ENCODE results near the gene KRTAP9-1.
"Not testable (repeated sequence)": the region's sequence is repeated elsewhere in the genome, so short reads cannot be mapped to it uniquely, and the experiment has no call there.

Gene KRTAP9-1

DNA sequence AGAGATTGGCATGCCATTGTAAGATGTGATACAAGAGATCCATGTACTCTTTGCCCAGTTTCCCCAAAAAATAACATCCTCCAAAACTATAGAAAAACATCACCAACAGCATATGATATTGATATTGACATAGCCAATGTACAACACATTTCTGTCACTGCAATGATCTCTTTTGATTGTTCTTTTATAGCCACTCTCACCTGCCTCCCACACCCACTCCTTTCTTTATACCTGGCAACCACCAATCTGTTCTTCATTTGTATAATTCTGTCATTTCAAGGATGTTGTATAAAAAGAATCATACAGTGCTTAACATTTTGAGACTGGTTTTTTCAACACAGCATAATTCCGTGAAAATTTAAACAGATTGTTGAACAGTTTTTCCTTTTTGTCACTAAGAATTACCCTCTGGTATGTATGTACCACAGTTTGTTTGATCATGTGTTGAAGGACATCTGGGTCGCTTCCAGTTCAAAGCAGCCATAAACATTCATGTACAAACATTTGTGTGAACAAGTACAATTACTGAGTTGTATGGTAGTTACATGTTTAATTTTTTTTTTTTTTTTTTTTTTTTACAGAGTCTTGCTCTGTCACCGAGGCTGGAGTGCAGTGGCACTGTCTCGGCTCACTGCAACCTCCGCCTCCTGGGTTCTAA is 9.9 kb downstream of the KRTAP9-1 start:
- no peak for TF ChIP-seq CTCF (IDR thresholded peaks at IDR 0.05; ENCODE audit: low read depth, low read length, missing control alignments)
- in situ Hi-C loops (cut with HindIII; ENCODE audit: low sequenced_read_pairs), result no loop called here
- H3K4me3 ChIP-seq (ENCODE audit: low read depth, low read length), result no peak overlapping the region
- no peak for DNase-seq (ENCODE audit: low read depth)

GRCh38 chr17:41211845-41212466 is 22.3 kb downstream of the KRTAP9-1 start:
- no peak for DNase-seq (ENCODE audit: low read depth)
- TF ChIP-seq CTCF (IDR thresholded peaks at IDR 0.05; ENCODE audit: low read depth, low read length, missing control alignments), result no peak
- in situ Hi-C loops (cut with HindIII; ENCODE audit: low sequenced_read_pairs), result no loop called here
- H3K4me3 ChIP-seq (ENCODE audit: low read depth, low read length), result no peak overlapping the region

GRCh38 chr17:41212524-41213169 is 23.0 kb downstream of the KRTAP9-1 start:
- in situ Hi-C loops (cut with HindIII; ENCODE audit: low sequenced_read_pairs), result no loop called here

GRCh38 chr17:41215681-41216080 is 26.0 kb downstream of the KRTAP9-1 start:
- TF ChIP-seq CTCF (IDR thresholded peaks at IDR 0.05; ENCODE audit: low read depth, low read length, missing control alignments), result no peak
- in situ Hi-C loops (cut with HindIII; ENCODE audit: low sequenced_read_pairs), result no loop called here
- H3K4me3 ChIP-seq (ENCODE audit: low read depth, low read length), result no peak overlapping the region
- DNase-seq (ENCODE audit: low read depth), result no peak

More at GRCh38 chr17:41212524-41213169, 23.0 kb downstream of the KRTAP9-1 start:
- H3K4me3 ChIP-seq (ENCODE audit: low read depth, low read length), result no peak overlapping the region
- no peak for DNase-seq (ENCODE audit: low read depth)
- no peak for TF ChIP-seq CTCF (IDR thresholded peaks at IDR 0.05; ENCODE audit: low read depth, low read length, missing control alignments)

DNA sequence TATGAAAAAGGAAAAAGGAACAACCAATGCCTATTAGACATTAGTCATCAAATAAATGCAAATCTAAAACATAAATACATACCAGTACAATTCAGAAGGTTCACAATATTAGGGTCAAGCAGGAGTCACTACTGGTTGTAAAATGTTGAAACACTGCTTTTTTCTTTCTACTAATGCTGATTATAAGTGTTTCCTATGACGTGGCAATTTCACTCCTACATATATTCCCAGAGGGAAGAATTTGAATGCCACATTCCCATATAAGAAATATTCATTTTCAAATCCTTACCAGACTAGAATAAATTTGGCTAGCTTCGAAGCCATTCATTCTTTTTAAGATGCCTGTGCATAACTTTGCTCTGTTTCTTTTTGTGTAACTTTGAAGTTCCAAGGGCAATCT is 34.1 kb downstream of the KRTAP9-1 start:
- in situ Hi-C loops (cut with HindIII; ENCODE audit: low sequenced_read_pairs), result no loop called here
- no peak for DNase-seq (ENCODE audit: low read depth)
- no peak overlapping the region for H3K4me3 ChIP-seq (ENCODE audit: low read depth, low read length)
- TF ChIP-seq CTCF (IDR thresholded peaks at IDR 0.05; ENCODE audit: low read depth, low read length, missing control alignments), result no peak

DNA sequence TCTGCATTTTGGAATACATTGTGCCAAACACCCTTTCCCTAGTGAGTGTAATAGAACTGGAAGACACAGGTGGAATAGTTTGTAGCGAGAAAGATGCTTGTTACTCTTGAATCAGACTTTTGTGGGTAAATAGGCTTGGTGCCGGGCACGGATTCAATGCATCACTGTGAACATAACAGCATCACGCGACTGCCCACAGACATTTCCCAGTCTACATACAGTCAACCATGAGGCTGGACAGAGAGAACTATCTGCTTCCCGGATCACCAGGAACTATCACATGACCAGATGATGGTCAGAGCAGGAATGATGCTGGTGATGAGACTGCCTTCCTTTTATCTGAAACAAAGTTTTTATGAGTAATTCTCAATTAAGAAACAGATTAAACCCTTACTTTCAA is 36.4 kb downstream of the KRTAP9-1 start:
- in situ Hi-C loops (cut with HindIII; ENCODE audit: low sequenced_read_pairs), result no loop called here
- H3K4me3 ChIP-seq (ENCODE audit: low read depth, low read length), result no peak overlapping the region
- TF ChIP-seq CTCF (IDR thresholded peaks at IDR 0.05; ENCODE audit: low read depth, low read length, missing control alignments), result no peak
- no peak for DNase-seq (ENCODE audit: low read depth)

- in situ Hi-C loops (cut with HindIII; ENCODE audit: low sequenced_read_pairs); H3K4me3 ChIP-seq (ENCODE audit: low read depth, low read length); DNase-seq (ENCODE audit: low read depth): not testable (repeated sequence)
Measured at GRCh38 chr17:41226598-41227095, 37.0 kb downstream of the KRTAP9-1 start, which contains the start of gene KRTAP9-2. Gene KRTAP9-2, plus strand, starts transcription at chr17:41226648. Its CDS starts 7 bp downstream, at chr17:41226655.
